HG03135 (cell line): ENCODE data around the gene KCNJ1.

Experiments used
- ATAC-seq: cut with Tn5 transposase; IDR thresholded peaks from one replicate; pipeline ENCODE4 v1.9.1; 2021; ENCODE audit warnings: mild to moderate bottlenecking, moderate library complexity; ENCODE audit not compliant: unreplicated experiment

KCNJ1 gene

GRCh38 chr11:128790196-128790595, 76.9 kb downstream of the KCNJ1 start:
- ATAC-seq: no peak

- no peak for ATAC-seq
Observed at GRCh38 chr11:128789497-128790150, 77.5 kb downstream of the KCNJ1 start.
